NCI-H526 treated with DMSO at 0.1 percent for 48 hours (cell line): ENCODE results near the gene ZNF70.
A peak's percentile ranks its signal among the peaks of the same experiment; 100 is the strongest.

Experiments used
- DNase-seq: peaks from one replicate; lab custom pipeline; 2025; lab: John Stamatoyannopoulos, UW

Gene ZNF70

DNA sequence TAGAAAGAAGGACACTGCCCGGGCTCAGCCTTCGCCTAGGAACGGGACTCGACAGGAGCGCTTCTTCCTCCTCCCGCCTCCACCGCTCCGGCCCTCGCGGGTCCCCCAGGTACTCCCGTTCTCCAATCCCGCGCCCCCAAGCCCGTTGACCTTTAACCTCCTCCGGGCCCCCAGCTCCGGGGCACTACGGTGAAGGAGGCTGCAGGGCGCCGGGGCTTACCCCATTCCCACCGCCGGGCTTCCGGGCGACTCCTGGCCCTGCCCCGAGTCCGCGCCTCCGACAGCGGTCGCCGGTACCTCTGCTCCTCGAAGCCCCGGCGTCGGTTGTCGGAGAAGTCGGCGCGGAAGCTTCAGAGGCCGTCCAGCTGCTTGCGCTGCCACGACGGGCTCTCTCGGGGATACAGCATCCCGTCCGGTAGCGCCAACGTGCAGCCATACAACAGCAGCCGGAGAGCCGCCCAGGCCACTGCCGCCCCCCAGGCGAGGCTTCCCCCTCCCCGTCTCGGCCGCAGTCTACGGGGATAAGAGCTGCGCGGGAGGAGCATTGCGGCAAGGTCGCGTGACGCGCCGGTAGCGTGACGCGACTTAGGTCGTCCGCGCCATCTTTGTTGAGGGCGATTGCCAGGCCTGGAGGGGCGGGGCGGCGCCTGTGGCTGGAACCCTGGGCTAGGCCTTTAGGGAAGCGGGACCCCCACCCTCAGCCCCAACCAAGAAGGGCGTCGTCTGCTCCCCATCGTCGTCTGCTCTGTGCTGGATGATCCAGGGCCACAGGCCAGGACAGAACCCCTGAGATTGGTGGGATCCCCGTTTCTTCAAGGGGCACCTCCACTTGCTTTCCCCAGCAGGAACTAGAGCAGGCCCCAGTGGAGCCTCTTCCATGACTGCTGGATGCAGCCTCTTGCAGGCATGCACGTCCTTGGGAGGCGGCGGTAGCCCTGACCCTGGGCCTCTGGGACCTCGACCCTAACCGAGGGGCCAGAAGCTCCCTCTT is 33.8 kb downstream of the ZNF70 start:
- peak; percentile 66 for DNase-seq

GRCh38 chr22:23715806-23716375 is 35.0 kb downstream of the ZNF70 start:
- no peak for DNase-seq

DNA sequence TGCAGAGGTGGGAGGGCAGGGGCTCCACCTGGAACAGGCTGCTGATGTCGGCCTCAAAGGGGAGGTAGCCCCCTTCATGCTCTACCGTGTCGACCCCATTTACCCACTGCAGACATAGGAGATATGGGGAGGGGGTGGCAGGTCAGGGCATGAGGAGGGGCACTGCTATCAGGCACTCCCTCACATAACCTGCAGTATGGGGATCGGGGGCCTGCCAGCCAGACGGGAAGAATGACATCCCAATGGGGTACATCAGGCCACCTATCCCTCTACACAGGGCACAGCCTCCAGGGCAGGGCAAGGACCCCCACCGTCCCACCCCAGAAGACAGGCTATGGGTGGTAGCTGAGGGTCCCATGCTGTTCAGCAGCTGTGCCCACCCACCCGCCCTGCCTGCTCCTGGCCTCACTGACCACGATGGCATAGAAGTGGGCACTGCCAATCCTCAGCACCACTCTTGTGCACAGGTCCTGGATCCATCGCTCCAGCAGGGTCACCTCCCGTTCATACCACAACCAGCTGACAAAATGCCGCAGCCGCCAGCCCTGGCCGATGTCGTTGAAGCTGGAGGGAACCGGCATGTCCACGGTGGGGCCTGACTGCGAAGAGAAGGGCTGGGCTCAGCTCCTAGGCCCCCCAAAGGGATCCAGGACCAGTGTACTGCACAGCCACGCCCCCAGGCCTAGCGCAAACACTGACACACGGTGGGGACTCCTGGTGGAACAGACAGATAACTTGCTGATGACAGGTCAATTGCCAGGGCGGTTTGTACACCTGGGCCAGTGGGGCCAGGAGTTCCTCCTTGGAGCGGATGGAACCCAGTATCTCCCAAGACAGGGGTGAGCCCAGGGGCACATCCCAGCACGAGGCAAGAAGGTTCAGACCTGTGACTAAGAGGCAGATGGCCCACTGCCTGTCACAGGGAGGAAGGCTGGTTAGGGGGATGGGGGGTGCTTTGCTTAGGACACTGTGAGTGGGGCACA is 36.0 kb downstream of the ZNF70 start:
- no peak for DNase-seq

DNA sequence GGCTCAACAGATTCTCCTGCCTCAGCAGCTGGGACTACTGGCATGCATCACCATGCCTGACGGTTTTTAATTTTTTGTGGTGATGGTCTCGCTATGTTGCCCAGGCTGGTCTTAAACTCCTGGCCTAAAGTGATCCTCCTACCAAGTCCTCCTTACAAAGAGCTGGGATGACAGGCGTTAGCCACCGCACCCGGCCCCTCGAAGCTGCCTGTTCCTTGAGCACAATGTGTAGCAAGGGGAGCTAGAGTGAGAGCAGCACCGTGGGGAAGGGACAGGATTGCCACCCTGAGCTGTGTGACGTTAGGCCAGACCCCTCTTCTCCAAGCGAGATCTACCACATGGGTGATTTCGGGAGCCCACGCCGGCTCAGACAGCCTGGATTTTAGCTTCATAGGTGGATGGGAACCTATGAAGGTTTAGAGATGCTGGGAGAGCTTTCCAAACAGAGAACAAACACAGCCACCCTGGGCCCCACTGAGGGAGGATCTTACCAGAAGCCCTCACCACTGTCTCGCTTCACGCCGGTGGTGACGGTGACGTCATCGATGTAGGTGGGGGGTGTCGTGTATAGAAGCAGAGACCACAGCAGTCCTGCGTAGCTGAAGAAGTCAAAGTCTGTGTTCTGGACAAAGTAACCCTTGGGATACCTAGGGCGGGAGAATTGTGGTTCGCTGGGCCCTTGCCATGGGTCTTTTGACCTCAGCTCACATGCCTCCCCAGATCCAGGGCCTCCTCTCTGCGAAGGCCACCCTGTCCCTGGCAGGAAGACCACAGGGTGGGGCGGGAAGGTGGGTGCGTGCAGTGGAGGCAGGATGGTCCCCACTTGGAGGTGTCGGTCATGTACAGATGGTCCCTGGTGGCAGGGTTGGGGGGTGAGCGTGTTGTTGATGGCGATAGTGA is 37.0 kb downstream of the ZNF70 start:
- no peak for DNase-seq

- no peak for DNase-seq
Measured at GRCh38 chr22:23712256-23712655, 38.7 kb downstream of the ZNF70 start.

DNA sequence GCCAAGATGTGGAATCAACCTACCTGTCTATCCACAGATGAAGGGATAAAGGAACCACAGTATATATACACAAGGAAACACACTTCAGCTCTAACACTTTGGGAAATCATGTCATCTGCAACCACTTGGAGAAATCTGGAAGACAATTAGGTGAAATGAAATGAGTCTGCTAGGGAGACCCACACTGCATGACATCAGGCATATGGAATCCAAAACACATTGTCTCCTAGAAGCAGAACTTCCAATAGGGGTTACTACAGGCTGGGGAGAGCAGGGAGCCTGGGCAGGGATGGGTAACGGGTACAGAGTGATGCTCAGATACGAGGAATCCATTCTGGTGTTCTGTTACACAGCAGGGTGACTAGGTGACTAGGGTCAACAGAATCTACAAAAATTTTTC is 41.8 kb downstream of the ZNF70 start:
- DNase-seq = no peak

GRCh38 chr22:23708270-23708669 is 42.6 kb downstream of the ZNF70 start:
- no peak for DNase-seq

GRCh38 chr22:23705358-23705757 is 45.6 kb downstream of the ZNF70 start:
- no peak for DNase-seq

DNA sequence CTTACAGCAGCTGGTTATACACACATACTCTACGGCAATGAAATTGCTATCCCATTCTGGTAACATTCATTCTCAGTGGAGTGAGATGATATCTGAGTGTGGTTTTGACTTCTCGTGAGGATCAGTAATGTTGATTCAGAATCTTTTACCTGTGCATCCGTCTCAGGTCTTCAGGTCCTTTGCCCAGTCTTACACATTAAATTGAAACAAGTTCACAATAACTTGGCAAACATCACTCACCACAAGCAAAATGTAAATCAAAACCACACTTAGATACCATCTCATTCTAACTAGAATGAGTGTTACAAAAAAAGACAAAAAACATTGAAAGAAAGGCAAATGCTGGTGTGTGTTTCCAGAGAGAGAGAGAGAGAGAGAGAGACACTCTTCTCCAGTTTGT is 46.1 kb downstream of the ZNF70 start:
- DNase-seq = no peak

GRCh38 chr22:23704062-23704461 is 46.9 kb downstream of the ZNF70 start:
- no peak for DNase-seq

DNA sequence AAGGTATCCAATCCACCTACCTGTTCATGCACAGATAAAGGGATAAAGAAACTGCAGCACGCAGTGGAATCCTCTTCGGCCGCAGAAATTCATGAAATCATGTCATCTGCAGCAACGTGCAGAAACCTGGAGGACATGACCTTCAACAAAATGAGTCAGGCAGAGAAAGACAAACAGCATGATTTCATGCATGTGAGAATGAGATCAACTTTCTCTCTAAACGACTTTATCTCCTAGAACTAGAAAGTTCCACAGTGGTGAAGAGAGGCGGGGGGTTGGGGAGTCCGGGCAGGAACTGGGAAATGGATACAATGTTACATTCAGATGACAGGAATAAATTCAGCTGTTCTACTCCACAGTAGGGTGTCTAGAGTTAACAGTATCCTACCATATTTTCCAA is 50.2 kb downstream of the ZNF70 start:
- DNase-seq = no peak

DNA sequence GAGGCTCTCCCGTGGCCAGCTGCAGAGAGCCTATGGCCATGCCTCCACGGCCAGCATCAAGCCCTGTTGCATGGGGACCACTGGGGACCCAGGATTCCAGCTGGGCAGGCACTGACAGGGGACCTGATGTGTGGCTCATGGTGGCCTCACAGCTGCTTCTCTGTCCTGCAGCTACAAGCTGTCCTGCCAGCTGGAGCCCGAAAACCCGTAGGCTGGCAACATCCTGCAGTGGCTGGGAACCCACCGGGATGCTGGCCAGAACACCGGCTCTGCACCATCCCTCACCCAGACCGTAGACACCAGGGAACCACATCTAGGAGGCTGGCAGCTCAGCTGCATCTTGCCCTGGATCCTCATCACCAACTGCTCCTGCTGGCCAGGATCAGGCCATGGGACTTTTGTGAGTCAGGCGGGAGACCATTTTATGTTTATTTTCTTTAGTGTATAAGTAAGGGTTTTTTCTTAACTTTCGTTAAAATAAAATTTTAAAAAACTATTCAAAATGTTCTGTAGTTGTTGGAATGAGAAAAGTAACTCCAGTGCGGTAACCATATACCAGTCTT is 52.2 kb downstream of the ZNF70 start:
- DNase-seq = no peak

DNA sequence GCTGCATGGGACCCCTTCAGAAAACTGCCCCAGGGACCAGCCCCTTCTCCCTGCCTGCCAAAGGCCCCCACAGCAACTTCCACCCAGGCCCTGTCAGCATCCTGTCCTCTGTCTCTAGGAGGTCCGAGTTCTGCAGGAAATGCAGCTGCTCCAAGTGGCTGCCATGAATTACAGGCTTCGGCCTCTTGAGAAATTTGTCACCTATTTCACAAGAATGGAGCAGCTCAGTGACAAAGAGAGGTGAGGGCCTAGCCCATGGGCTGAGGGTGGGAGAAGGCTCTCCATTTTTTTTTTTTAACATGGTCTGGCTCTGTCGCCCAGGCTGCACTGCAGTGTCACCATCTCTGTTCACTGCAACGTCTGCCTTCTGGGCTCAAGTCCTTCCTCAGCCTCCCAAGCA is 52.8 kb downstream of the ZNF70 start:
- DNase-seq = no peak

DNA sequence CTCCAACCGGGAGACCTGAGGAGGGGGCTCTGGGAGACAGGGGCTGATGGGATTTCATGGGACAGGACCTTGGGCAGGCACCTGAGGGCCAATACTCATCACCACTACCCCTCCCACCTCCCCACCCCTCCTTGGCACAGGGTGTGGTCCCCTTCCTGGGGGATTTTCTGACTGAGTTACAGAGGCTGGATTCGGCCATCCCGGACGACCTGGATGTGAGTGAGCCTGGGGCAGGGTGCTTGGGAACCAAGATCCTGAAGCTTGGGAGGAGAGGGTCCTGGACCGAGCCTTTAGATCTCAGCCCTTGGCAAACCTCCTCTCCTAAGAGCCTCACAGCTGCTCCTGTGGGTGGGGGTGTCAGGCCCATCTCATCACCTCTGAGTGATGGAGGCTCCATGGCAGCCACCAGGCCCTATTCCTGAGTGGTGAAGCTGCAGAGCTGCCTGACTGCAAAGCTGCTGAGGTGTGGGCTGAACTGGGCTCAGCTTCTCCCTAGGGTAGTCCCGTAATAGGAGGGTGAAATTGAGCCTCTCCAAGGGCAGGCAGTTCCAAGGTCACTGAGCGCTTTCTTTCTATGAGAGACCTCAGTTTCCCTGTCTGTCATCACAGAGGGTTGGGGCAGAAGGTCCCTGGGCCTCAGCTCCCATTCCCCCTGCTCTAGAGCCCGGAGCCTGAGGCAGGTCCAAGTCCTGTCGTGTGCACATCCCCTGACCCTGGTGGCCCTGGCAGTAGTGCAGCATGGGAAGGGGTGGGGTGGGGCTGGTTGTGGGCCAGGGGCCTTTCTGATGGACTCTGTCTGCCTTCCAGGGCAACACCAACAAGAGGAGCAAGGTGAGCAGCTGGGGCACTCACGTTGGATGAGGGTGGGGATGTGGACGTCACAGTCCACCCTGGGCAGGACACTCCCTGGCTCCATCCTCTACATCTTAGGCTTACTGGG is 53.6 kb downstream of the ZNF70 start:
- DNase-seq = no peak

DNA sequence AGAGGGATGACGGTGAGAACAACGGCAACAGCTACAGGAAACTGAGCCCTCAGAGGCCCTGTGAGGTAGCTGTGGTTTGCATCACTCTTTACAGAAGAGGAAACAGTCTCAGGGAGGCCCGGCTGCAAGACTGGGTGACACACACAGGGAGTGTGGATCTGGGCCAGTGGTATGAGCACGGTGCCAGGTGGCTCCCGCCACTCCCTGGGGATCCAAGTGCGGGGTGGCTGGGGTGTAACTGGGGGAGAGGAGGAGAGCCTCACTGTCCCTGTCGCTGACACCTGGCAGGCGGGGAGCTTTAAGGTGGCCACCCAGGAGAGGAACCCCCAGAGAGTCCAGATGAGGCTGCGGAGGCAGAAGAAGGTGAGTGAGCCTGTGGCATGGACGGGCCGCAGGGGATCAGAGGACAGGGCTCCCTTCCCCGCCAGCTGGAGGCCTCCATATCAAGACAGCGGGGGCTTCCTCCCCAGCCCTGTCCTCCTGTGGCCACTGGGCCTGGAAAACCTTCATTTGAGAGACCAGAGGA is 54.5 kb downstream of the ZNF70 start:
- no peak for DNase-seq

DNA sequence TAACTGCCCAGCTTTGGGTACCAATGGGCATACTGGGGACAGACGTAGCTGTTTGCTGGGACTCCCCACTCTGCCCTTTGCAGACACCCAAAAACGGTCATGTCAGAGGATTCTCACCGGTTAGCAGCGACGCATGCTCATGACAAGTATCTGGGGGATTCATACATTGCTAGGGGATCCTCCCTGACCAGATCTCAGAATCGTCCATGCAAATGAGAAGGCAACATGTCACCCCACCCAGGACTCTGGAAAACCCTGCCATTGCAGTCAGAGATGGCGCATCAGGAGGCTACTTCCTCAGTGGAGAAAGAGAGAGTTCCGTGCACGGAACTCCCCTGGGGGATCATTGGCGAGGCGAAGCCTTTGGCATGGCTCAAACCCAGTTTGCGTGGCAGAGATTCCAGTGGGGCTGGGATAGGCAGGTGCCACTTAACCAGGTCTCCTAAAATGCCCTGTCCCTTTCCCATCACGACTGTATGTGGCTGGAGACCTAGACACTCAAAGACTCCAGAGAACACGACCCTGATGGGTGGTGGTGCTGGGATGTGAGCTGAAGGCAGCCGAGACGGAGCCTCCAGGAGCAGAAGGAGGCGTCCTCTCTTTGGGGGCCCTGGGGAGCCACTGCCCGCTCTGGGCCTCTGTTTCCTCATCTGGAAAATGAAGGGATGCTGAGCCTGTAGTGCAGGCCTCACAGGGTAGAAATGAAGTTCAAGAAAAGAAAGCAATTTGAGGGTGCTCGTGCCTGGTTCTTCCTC is 55.2 kb downstream of the ZNF70 start:
- DNase-seq = no peak

GRCh38 chr22:23695141-23695540 is 55.8 kb downstream of the ZNF70 start:
- no peak for DNase-seq

DNA sequence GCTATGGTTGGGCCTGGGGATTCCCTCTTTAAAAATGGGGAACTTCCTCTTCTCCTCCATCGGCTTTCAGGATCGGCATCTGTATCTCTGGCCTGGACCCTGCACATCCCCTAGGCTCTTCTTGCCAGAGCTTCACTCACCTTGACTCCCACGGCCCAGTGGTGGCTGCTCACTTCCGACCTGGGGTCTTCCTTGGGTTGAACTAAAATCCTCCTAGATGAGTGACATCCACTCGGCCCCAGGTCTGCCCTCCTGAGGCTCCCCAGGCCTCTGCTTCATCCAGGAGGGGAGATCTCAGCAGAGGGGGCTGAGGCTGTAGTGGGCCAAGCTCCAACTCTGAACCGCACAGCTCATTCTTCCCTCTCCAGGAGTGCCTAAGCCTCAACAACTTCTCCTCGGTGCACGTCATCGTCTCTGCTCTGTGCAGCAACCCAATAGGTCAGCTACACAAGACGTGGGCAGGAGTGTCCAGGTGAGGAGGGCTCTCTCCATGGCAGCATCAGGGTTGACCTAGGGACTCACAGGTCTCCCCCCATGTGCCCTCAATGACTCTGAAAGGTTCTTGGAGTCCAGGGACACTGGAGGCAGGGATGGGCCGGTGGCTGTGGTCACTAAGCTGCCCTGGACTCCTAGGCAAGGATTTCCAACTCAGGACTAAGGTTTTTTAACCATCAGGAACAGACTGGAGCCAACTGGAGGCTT is 56.8 kb downstream of the ZNF70 start:
- no peak for DNase-seq
